K562 treated with DMSO at 1 percent for 4 hours (cell line): ENCODE data around the gene RBM17. TPM values are rescaled to one million over a fixed set of nuclear protein-coding genes. Genes with fewer than 3 reads are reported as not detected.

Experiments
- total RNA-seq: library from RNA; unstranded; fragments of 300-600 nt; gene quantifications from 2 replicates; pipeline ENCODE4 v1.2.3, GENCODE V29; 2022; ENCODE audit not compliant: insufficient read depth

The RBM17 gene
- 53.6 and 57.6 TPM in 2 replicates for total RNA-seq

GRCh38 chr10:6088721-6089333 lies at the start of gene RBM17:
Gene RBM17, plus strand, starts transcription at chr10:6089034. Its CDS starts 8,032 bp downstream, at chr10:6097066.

GRCh38 chr10:6062101-6062771 lies 26.6 kb upstream of the RBM17 start, which contains the start of gene IL2RA:
Gene IL2RA, minus strand, starts transcription at chr10:6062367. Its CDS starts 216 bp downstream, at chr10:6062151.

Other genes starting within 250 kb of the RBM17 start
- gene ANKRD16, start 199.1 kb upstream of the RBM17 start, total RNA-seq = 3.7 and 6.0 TPM in 2 replicates
- 58.3 and 85.1 TPM in 2 replicates for gene FBH1, start 198.8 kb upstream of the RBM17 start, total RNA-seq
- 19.7 and 24.0 TPM in 2 replicates for gene IL15RA, start 111.5 kb upstream of the RBM17 start, total RNA-seq
- 0.50 and 1.8 TPM in 2 replicates for gene IL2RA, start 26.7 kb upstream of the RBM17 start, total RNA-seq
- 12.5 and 19.2 TPM in 2 replicates for gene PFKFB3, start 113.9 kb downstream of the RBM17 start, total RNA-seq